Transverse colon (tissue), 3 donors: ENCODE data around the gene TPD52L2.

Experiments
- CTCF ChIP-seq, 5 experiments: fragments of 200-600 bp in 3 of 5; fragments of 450-650 bp in 2 of 5; sonication (generic) in 3 of 5; IDR thresholded peaks; 1 replicate in 2 of 5; 2 replicates in 3 of 5; pipeline ENCODE4 v1.5.1; 2016 to 2017; ENCODE audit warnings: antibody characterized with exemption in 5 of 5, inconsistent platforms in 3 of 5, mild to moderate bottlenecking in 2 of 5, moderate library complexity in 1 of 5
- POLR2A ChIP-seq: fragments of 450-650 bp; IDR thresholded peaks from one replicate; pipeline ENCODE4 v1.6.1; 2016; ENCODE audit warnings: antibody characterized with exemption, mild to moderate bottlenecking, moderate library complexity

- TF ChIP-seq CTCF (IDR thresholded peaks at IDR 0.05) = no peak
- TF ChIP-seq POLR2A = no peak
Observed at GRCh38 chr20:63850689-63851547, 14.2 kb upstream of the TPD52L2 start.
